OCI-LY1 (cell line): ENCODE results near the gene LPCAT4.

ENCODE experiments used
- CTCF ChIP-seq: fragments of 200-600 bp; sonication (generic), shearing (Covaris generic); IDR thresholded peaks from 2 replicates; pipeline ENCODE4 v1.5.1; 2017; ENCODE audit warnings: mild to moderate bottlenecking, antibody characterized with exemption, low read length, moderate library complexity, mixed read lengths
- EZH2 ChIP-seq: fragments of 200-600 bp; sonication (generic), shearing (Covaris generic); IDR thresholded peaks from 2 replicates; pipeline ENCODE4 v1.8.0; 2017; ENCODE audit warnings: borderline replicate concordance, mixed run types, mild to moderate bottlenecking, antibody characterized with exemption, low read length, moderate library complexity, mixed read lengths

- TF ChIP-seq CTCF (no peak), EZH2 (no peak)
These were observed 3.1 kb upstream of the LPCAT4 start for GRCh38 chr15:34370129-34370528.
